T47D (cell line): Measurements from ENCODE around the gene PGK1.
A peak's percentile ranks its signal among the peaks of the same experiment; 100 is the strongest.
"Not testable (repeated sequence)": the region's sequence is repeated elsewhere in the genome, so short reads cannot be mapped to it uniquely, and the experiment has no call there.

Source experiments
- DNase-seq, 2 experiments: peaks; one replicate each; pipeline versions ENCODE4 v3.0.0 to v3.0.0-alpha.2; 2011 to 2012; ENCODE audit warnings: low read depth in 1 of 2, low spot score in 1 of 2
- JUND ChIP-seq: IDR thresholded peaks from 2 replicates; pipeline ENCODE4 v1.6.1; 2012; ENCODE audit warnings: low read depth
- in situ Hi-C: cut with HindIII; loops from 2 replicates; pipeline ENCODE4 v1.10.0; 2016; ENCODE audit warnings: low sequenced_read_pairs, low pct_unique_long_range_greater_than_20kb

PGK1 gene

GRCh38 chrX:78103623-78104446 is at the start of gene PGK1:
Gene PGK1 (plus strand): TSS chrX:78104248. CDS start chrX:78104341, 93 bp downstream.
- in situ Hi-C loops, result no loop called here
- peak; percentile 67 to 95 for DNase-seq
- TF ChIP-seq JUND, result no peak

GRCh38 chrX:78063687-78064086 is 40.4 kb upstream of the PGK1 start:
- no peak for TF ChIP-seq JUND
- DNase-seq, result no peak
- in situ Hi-C loops, result no loop called here

GRCh38 chrX:78064152-78064551 is 39.9 kb upstream of the PGK1 start:
- in situ Hi-C loops, result no loop called here
- DNase-seq, result no peak

DNA sequence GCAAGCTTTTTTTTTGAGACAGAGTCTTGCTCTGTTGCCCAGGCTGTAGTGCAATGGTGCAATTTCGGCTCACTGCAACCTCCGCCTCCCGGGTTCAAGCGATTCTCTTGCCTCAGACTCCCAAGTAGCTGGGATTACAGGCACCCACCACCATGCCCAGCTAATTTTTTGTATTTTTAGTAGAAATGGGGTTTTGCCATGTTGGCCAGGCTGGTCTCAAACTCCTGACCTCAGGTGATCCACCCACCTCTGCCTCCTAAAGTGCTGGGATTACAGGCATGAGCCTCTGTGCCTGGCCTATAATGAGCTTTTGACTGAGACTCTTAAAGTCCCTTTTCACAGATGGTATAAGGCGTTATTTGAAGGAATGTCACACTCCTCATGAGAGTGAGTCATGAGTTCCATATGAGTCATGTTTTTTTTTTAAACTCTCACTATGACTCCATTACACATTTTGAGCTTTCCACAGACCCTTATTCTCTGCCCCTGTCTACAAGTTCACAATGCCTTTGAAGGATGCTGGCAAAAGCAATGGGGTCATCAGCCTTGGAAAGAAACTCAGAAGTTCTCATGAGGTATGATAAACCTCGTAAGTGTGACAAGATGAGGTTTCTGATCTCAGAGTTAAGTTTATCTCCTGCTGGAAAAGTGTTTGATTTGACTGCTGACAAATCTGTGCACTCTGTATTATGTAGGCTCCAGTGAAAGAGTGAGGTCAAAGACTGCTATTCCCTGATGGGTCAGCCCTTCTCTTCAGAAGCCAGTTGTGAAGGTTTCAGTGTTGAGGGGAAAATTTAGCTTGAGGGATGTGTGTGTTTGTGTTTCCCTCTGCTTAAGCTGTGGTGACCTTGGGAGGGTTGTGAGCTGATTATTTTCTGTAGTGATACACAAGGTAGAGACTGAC is 39.1 kb upstream of the PGK1 start:
- DNase-seq, in situ Hi-C loops: not testable (repeated sequence)

More at GRCh38 chrX:78064152-78064551, 39.9 kb upstream of the PGK1 start:
- TF ChIP-seq JUND, result no peak

DNA sequence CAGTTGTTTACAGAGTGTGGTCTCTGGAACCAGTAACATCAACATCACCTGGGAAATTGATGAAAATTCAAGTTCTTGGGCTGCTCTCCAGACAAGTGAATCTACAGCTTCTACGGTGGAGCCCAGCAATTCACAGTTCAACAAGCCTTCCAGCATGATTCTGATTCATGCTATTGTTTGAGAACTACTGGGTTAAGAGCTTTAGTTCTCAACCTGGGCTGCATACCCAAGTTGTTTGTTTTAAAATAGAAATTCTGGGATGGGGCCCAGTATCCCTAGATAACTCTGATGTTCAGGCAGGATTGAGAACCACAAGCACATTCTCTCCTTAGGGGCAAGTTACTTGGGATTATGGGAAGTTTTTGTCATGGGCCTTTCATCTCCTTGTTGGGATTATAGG is 37.9 kb upstream of the PGK1 start:
- in situ Hi-C loops, result no loop called here
- DNase-seq, result no peak
- TF ChIP-seq JUND, result no peak

DNA sequence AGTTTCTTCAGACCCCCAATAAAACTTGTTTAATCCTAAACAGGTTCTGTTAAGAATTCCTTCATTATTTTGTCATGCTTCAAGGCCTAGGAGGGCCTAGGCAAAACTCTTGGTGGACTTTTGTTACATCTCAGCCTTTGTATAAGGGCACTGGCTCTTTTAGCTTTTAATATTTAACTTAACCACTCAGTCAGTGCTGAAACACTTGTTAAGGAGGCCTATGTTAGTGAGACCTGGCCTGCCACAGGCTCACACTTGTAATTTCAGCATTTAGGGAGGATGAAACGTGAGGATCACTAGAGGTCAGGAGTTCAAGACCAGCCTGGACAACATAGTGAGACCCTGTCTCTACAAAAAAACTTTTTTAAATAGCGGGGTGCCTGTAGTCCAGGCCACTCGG is 32.7 kb upstream of the PGK1 start:
- DNase-seq, result no peak
- in situ Hi-C loops, result no loop called here
- TF ChIP-seq JUND, result no peak

DNA sequence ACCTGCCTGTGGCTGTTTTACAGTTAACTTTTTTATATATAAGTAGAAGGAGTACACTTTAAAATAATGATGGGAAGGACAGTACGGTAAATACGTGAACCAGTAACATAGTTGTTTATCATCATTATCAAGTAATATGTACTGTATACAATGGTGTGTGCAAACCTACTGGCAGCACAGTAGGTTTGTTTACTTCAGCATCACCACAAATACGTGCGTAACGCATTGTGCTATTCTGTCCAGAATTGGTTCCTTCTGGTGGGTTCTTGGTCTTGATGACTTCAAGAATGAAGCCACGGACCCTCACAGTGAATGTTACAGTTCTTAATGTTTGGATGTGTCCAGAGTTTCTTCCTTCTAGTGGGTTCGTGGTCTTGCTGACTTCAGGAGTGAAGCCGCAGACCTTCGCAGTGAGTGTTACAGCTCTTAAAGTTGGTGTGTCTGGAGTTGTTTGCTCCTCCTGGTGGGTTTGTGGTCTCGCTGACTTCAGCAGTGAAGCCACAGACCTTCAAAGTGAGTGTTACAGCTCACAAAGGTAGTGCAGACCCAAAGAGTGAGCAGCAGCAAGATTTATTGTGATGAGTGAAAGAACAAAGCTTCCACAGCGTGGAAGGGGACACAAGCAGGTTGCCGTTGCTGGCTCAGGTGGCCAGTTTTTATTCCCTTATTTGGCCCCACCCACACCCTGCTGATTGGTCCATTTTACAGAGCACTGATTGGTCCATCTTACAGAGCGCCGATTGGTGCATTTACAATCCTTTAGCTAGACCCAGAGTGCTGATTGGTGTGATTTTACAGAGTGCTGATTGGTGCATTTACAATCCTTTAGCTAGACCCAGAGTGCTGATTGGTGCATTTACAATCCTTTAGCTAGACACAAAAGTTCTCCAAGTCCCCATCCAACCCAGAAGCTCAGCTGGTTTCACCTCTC is 30.6 kb upstream of the PGK1 start:
- in situ Hi-C loops, result not testable (repeated sequence)

GRCh38 chrX:78074088-78074487 is 30.0 kb upstream of the PGK1 start:
- no peak for DNase-seq
- in situ Hi-C loops, result no loop called here
- no peak for TF ChIP-seq JUND

More for the DNA sequence above, 30.6 kb upstream of the PGK1 start:
- not testable (repeated sequence) for DNase-seq

DNA sequence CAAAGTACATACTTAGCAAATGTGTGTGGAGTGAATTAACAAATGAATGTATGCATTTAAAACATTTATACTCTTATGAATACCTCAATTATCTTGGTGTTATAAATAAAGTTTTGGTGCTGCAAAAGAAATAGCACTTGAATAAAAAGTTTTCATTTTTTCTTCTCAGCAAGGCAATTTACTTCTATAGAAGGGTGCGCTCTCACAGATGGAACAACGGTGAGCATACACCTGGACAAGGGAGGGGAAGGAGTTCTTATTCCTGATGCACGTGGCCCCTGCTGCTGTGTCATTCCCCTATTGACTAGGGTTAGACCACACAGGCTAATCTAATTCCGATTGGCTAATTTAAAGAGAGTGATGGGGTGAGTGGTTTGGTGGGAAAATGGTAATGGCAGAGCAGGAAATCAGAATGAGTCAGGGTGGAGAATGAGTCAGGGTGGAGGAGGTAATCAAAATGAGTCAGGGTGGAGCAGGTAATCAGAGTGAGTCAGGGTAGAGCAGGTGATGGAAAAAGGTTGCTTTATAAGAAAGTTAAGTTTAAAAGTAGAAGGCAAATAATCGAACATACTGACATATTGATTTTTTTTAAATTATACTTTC is 28.2 kb upstream of the PGK1 start:
- in situ Hi-C loops, result no loop called here
- no peak for TF ChIP-seq JUND
- no peak for DNase-seq

- DNase-seq, in situ Hi-C loops: not testable (repeated sequence)
These were observed 22.6 kb upstream of the PGK1 start for GRCh38 chrX:78081413-78081812.

DNA sequence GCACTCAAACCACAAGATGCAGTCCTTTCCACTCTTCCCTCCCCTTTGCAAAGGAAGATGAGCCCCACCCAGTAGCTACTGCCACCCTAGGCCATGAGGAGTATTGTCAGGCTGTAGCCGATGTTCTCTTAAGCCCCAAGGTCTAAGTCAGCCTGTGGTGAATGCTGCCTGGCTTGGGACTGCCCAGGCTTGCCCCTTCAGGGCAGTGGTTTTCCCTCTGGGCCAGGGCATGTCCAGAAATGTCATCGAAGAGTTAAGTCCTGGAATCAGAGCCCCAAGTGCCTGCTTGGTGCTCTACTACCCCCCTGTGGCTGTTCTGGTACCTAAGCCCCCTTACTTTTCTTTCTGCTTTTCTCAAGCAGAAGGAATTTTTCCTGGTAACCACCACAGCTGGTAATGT is 11.8 kb upstream of the PGK1 start:
- in situ Hi-C loops, result no loop called here
- DNase-seq, result no peak
- no peak for TF ChIP-seq JUND

DNA sequence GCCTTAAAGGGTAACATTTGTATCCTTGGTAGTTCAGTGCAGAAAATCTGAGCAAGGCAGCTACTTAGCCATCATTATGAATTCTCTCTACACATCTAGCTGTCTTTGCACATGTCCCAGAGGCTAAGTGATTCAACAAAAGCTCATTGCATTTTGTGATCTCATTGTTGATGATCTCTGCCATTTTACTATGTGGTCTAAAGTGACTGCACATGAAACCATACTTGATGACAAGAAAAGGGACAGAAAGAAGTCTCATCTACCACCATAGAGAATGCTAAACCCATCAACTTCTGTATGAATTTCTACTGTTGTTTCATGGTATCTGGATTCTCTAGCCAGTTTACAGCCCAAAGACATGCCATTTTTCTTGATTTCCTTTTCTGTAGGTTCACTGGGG is 5.9 kb upstream of the PGK1 start:
- TF ChIP-seq JUND, result no peak
- in situ Hi-C loops, result no loop called here
- no peak for DNase-seq
